Measurements from ENCODE around the gene EEFSEC.
A peak's percentile ranks its signal among the peaks of the same experiment; 100 is the strongest.

Gene EEFSEC

DNA sequence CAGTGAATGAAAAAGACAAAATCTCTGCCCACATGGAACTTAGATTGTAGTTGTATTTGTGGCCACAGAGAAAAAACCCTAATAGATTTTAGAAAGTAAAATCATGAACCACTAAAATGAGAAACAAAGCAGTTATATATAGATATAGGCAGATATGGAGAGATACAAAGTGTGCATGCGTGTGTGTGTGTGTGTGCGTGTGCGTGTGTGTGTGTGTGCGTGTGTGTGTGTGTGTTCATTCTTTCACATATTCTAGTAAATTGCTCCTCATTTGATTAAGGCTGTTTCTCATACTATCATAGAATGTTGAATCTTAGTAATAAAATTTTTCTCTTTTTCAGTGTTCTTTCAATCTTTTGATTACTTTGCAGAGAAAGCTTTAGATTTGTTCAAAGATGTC lies 194.8 kb downstream of the EEFSEC start:
- Histone ChIP-seq H3K4ac (ENCODE audit: low read depth, low read length) (no peak overlapping the region), H3K27me3 (ENCODE audit: insufficient read depth, low read length, poor library complexity) (no peaks in the 10 kb centered on the region), H3K4me3 (ENCODE audit: low read length) (no peak overlapping the region), H3K27ac (ENCODE audit: low read depth, low read length) (no peak overlapping the region), H2BK5ac (ENCODE audit: low read length) (no peak overlapping the region), H3K18ac (ENCODE audit: low read length) (no peak overlapping the region), H4K8ac (ENCODE audit: low read depth, low read length) (no peak overlapping the region), H3K23ac (ENCODE audit: low read length) (no peak overlapping the region), H3K4me1 (ENCODE audit: control insufficient read depth, low read depth, low read length) (peaks cover 2% of the 10 kb centered on the region), H3K79me1 (ENCODE audit: low read length) (no peaks in the 10 kb centered on the region), H4K5ac (ENCODE audit: low read length) (no peak overlapping the region), H2BK15ac (replicated peaks; ENCODE audit: low read depth) (no peak overlapping the region), H2BK120ac (ENCODE audit: low read depth, low read length) (no peak overlapping the region), H3K56ac (ENCODE audit: low read length) (no peak overlapping the region), H3K79me2 (ENCODE audit: control insufficient read depth, insufficient read depth, low read length) (no peaks in the 10 kb centered on the region), H3K36me3 (ENCODE audit: control insufficient read depth, insufficient read depth, low read length) (no peaks in the 10 kb centered on the region), H3K4me2 (ENCODE audit: low read length) (no peak overlapping the region), H3K9ac (ENCODE audit: low read length) (no peak overlapping the region), H2AK5ac (ENCODE audit: low read length) (no peak overlapping the region)
- DNase-seq: no peak
- WGBS (ENCODE audit: extremely low coverage, insufficient coverage, low lambda C conversion rate): no CpG with 5 or more reads among the region's 4 CpGs

DNA sequence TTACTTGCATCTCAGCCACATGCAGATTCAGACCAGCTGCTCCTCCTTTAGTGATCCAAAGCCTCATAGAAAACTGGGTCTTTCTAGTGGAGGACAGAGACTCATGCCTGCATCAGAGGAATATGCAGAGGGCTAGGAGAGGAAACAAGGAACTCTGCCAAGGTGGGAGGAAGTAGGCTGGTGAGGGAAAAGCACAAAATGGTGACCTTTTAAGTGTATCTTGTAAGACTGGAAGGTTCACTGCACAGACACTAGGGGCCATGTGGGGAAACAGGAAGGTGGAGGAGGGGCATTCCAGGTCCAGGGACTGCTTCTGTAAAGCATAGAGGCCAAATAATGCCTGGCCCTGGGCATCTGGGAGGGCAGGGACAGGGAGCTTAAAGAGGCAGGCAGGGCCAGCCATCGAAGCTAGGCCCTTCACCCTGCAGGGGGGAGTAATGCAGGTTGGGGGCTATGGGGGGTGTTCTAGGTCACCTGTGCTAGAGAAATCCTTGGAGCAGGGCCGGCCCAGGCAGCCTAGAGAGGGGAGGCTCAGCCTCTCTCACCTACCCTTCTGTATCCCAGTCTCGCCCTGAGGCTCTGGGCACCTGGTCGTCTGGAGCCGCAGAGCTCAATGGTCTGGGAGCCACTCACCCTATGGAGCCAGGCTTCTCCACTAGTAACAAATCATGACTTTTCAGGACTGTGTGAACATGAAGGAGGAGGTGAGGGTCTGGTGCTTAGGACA lies 195.7 kb downstream of the EEFSEC start:
- H2BK120ac ChIP-seq (ENCODE audit: low read depth, low read length): no peak overlapping the region
- no peak overlapping the region for H3K4me2 ChIP-seq (ENCODE audit: low read length)
- no peak overlapping the region for H3K27ac ChIP-seq (ENCODE audit: low read depth, low read length)
- H3K56ac ChIP-seq (ENCODE audit: low read length): peak overlapping the region; percentile 58
- H3K9ac ChIP-seq (ENCODE audit: low read length): no peak overlapping the region
- no peaks in the 10 kb centered on the region for H3K36me3 ChIP-seq (ENCODE audit: control insufficient read depth, insufficient read depth, low read length)
- H2BK5ac ChIP-seq (ENCODE audit: low read length): no peak overlapping the region
- no peaks in the 10 kb centered on the region for H3K79me2 ChIP-seq (ENCODE audit: control insufficient read depth, insufficient read depth, low read length)
- H2BK15ac ChIP-seq (replicated peaks; ENCODE audit: low read depth): no peak overlapping the region
- DNase-seq: peak; percentile 59
- WGBS (ENCODE audit: extremely low coverage, insufficient coverage, low lambda C conversion rate): no CpG with 5 or more reads among the region's 5 CpGs
- H3K4ac ChIP-seq (ENCODE audit: low read depth, low read length): no peak overlapping the region
- H3K23ac ChIP-seq (ENCODE audit: low read length): no peak overlapping the region
- no peak overlapping the region for H2AK5ac ChIP-seq (ENCODE audit: low read length)
- no peak overlapping the region for H4K5ac ChIP-seq (ENCODE audit: low read length)
- H3K4me1 ChIP-seq (ENCODE audit: control insufficient read depth, low read depth, low read length): peaks cover 2% of the 10 kb centered on the region
- no peaks in the 10 kb centered on the region for H3K79me1 ChIP-seq (ENCODE audit: low read length)
- no peak overlapping the region for H3K4me3 ChIP-seq (ENCODE audit: low read length)
- H3K18ac ChIP-seq (ENCODE audit: low read length): no peak overlapping the region
- H4K8ac ChIP-seq (ENCODE audit: low read depth, low read length): no peak overlapping the region
- H3K27me3 ChIP-seq (ENCODE audit: insufficient read depth, low read length, poor library complexity): no peaks in the 10 kb centered on the region

DNA sequence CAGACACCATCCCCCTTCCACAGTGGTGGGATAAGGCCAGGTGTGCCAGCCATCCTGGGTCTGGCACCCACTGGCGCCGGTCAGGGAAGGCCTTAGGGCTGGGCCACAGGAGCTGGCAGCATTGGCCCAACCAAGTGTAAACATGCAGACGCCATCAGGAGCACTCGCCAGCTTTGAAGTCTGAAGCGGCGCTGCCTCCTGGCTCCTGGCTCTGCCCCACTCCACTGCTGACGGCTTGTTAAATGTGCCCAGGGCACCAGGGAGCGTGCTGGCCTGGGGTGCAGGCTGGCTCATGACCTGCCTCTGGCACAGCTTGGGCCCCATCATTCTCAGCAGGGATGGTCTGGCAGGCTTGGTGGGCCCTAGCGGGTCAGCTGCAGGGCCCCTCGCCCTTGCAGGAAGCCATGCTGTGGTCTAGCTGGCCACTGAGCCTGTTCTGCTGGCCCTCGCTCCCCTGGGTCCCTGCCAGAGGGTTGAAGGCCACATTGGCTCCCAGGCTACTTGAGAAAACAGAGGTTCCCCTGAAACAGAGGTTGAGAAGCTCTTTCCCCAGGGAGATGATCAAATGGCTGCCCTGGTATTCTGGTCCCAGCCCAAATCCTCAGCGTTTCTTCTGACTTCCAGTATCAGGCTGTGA lies 196.8 kb downstream of the EEFSEC start:
- Histone ChIP-seq H2BK120ac (ENCODE audit: low read depth, low read length) (no peak overlapping the region), H3K4ac (ENCODE audit: low read depth, low read length) (no peak overlapping the region), H4K8ac (ENCODE audit: low read depth, low read length) (no peak overlapping the region), H2BK5ac (ENCODE audit: low read length) (no peak overlapping the region), H3K4me1 (ENCODE audit: control insufficient read depth, low read depth, low read length) (peaks cover 2% of the 10 kb centered on the region), H3K56ac (ENCODE audit: low read length) (no peak overlapping the region), H3K27me3 (ENCODE audit: insufficient read depth, low read length, poor library complexity) (no peaks in the 10 kb centered on the region), H3K23ac (ENCODE audit: low read length) (no peak overlapping the region), H3K9ac (ENCODE audit: low read length) (no peak overlapping the region), H2AK5ac (ENCODE audit: low read length) (no peak overlapping the region), H3K4me3 (ENCODE audit: low read length) (no peak overlapping the region), H3K36me3 (ENCODE audit: control insufficient read depth, insufficient read depth, low read length) (no peaks in the 10 kb centered on the region), H3K79me2 (ENCODE audit: control insufficient read depth, insufficient read depth, low read length) (no peaks in the 10 kb centered on the region), H4K5ac (ENCODE audit: low read length) (no peak overlapping the region), H2BK15ac (replicated peaks; ENCODE audit: low read depth) (no peak overlapping the region), H3K4me2 (ENCODE audit: low read length) (no peak overlapping the region), H3K18ac (ENCODE audit: low read length) (no peak overlapping the region), H3K79me1 (ENCODE audit: low read length) (no peaks in the 10 kb centered on the region), H3K27ac (ENCODE audit: low read depth, low read length) (no peak overlapping the region)
- no peak for DNase-seq
- no CpG with 5 or more reads among the region's 12 CpGs for WGBS (ENCODE audit: extremely low coverage, insufficient coverage, low lambda C conversion rate)

DNA sequence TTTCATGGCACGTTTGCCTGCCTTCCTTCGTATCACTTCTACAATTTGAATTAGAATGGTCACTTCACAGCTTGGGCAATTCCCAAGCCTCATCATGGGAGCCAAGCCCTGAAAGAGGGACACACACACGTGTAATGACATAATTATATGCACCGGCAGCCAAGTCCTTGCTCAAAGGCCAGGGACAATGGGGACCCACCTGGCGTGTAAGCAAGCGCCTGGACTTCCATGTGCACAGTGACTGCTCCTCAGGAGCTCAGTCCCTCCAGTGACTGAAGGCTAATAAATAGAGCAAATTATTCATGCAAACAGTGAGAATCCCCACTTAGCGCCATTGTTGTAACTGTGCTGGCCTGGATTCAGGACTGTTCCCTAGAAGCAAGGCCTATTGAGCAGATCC lies 198.3 kb downstream of the EEFSEC start:
- H3K9ac ChIP-seq (ENCODE audit: low read length): no peak overlapping the region
- H3K56ac ChIP-seq (ENCODE audit: low read length): no peak overlapping the region
- no peaks in the 10 kb centered on the region for H3K79me1 ChIP-seq (ENCODE audit: low read length)
- no peak overlapping the region for H2AK5ac ChIP-seq (ENCODE audit: low read length)
- DNase-seq: no peak
- no peak overlapping the region for H3K27ac ChIP-seq (ENCODE audit: low read depth, low read length)
- H2BK120ac ChIP-seq (ENCODE audit: low read depth, low read length): no peak overlapping the region
- no peaks in the 10 kb centered on the region for H3K36me3 ChIP-seq (ENCODE audit: control insufficient read depth, insufficient read depth, low read length)
- H2BK15ac ChIP-seq (replicated peaks; ENCODE audit: low read depth): no peak overlapping the region
- H2BK5ac ChIP-seq (ENCODE audit: low read length): no peak overlapping the region
- H3K4ac ChIP-seq (ENCODE audit: low read depth, low read length): no peak overlapping the region
- H3K4me2 ChIP-seq (ENCODE audit: low read length): no peak overlapping the region
- H3K23ac ChIP-seq (ENCODE audit: low read length): no peak overlapping the region
- H3K4me1 ChIP-seq (ENCODE audit: control insufficient read depth, low read depth, low read length): peaks cover 2% of the 10 kb centered on the region
- no peak overlapping the region for H4K8ac ChIP-seq (ENCODE audit: low read depth, low read length)
- H3K27me3 ChIP-seq (ENCODE audit: insufficient read depth, low read length, poor library complexity): no peaks in the 10 kb centered on the region
- no peak overlapping the region for H3K4me3 ChIP-seq (ENCODE audit: low read length)
- H3K79me2 ChIP-seq (ENCODE audit: control insufficient read depth, insufficient read depth, low read length): no peaks in the 10 kb centered on the region
- H3K18ac ChIP-seq (ENCODE audit: low read length): no peak overlapping the region
- no peak overlapping the region for H4K5ac ChIP-seq (ENCODE audit: low read length)
- WGBS (ENCODE audit: extremely low coverage, insufficient coverage, low lambda C conversion rate): no CpG with 5 or more reads among the region's 7 CpGs

DNA sequence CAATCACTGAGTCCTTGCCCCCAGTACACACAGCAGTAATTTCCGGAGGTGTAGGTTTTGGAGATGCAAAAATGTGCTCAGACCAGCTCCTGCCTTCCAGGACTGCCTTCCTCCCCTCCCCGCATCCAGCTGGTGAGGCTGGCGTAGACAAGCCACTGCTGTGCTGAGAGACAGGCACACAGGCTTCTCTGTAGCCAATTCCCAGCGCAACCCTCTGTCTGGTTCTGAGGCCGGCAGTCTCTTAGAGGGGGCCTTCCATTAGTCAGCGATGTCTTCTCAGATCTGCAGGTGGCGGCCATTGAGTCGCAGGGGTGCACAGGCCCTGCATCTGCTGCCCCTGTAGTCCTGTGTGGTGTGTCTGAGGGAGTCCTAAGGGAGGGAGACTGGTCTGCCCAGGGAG lies 199.0 kb downstream of the EEFSEC start:
- H3K4ac ChIP-seq (ENCODE audit: low read depth, low read length): no peak overlapping the region
- H3K4me1 ChIP-seq (ENCODE audit: control insufficient read depth, low read depth, low read length): peaks cover 2% of the 10 kb centered on the region
- no CpG with 5 or more reads among the region's 8 CpGs for WGBS (ENCODE audit: extremely low coverage, insufficient coverage, low lambda C conversion rate)
- no peak overlapping the region for H3K4me3 ChIP-seq (ENCODE audit: low read length)
- H3K9ac ChIP-seq (ENCODE audit: low read length): no peak overlapping the region
- no peak overlapping the region for H3K27ac ChIP-seq (ENCODE audit: low read depth, low read length)
- H4K5ac ChIP-seq (ENCODE audit: low read length): no peak overlapping the region
- no peak overlapping the region for H3K56ac ChIP-seq (ENCODE audit: low read length)
- no peaks in the 10 kb centered on the region for H3K27me3 ChIP-seq (ENCODE audit: insufficient read depth, low read length, poor library complexity)
- H2BK15ac ChIP-seq (replicated peaks; ENCODE audit: low read depth): no peak overlapping the region
- no peak overlapping the region for H3K23ac ChIP-seq (ENCODE audit: low read length)
- DNase-seq: no peak
- H3K79me1 ChIP-seq (ENCODE audit: low read length): no peaks in the 10 kb centered on the region
- no peaks in the 10 kb centered on the region for H3K79me2 ChIP-seq (ENCODE audit: control insufficient read depth, insufficient read depth, low read length)
- H4K8ac ChIP-seq (ENCODE audit: low read depth, low read length): no peak overlapping the region
- H3K36me3 ChIP-seq (ENCODE audit: control insufficient read depth, insufficient read depth, low read length): no peaks in the 10 kb centered on the region
- no peak overlapping the region for H3K18ac ChIP-seq (ENCODE audit: low read length)
- H2BK5ac ChIP-seq (ENCODE audit: low read length): no peak overlapping the region
- H3K4me2 ChIP-seq (ENCODE audit: low read length): no peak overlapping the region
- H2AK5ac ChIP-seq (ENCODE audit: low read length): no peak overlapping the region
- no peak overlapping the region for H2BK120ac ChIP-seq (ENCODE audit: low read depth, low read length)

Data from mesendoderm (in vitro differentiated cells).